SH-SY5Y (cell line): ENCODE measurements around the gene LYG1.
"Not testable (repeated sequence)": the region's sequence is repeated elsewhere in the genome, so short reads cannot be mapped to it uniquely, and the experiment has no call there.

Source experiments
- GATA2 ChIP-seq: IDR thresholded peaks from 2 replicates; pipeline ENCODE4 v1.6.1; 2011; ENCODE audit warnings: mild to moderate bottlenecking, low read depth, low read length
- GATA3 ChIP-seq: IDR thresholded peaks from 2 replicates; pipeline ENCODE4 v1.6.1; 2011; ENCODE audit warnings: low read depth, mild to moderate bottlenecking, low read length, moderate library complexity

The LYG1 gene

DNA sequence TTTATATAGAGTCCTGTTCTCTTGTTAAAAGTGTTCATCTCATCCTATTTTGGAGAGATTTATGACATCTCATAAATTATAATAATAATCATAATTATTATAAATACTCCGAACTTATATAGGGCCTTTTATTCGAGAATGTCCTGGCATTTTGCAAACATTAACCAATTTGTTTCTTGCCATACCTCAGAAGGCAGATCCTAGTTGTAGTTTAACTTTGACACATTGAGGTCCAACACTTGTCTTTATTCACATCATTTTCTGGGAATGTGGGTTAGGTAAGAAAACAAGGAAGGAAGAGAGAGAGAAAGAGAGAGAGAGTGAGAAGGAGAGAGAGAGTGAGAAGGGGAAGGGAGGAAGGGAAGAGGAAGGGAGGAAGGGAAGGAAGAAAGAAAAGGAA lies at the start of gene LYG1:
Gene LYG1 (minus strand): TSS at position 101 of the 400 bp plus-strand sequence. CDS start 5,527 bp downstream, outside the sequence.
- not testable (repeated sequence) for TF ChIP-seq GATA2, GATA3

DNA sequence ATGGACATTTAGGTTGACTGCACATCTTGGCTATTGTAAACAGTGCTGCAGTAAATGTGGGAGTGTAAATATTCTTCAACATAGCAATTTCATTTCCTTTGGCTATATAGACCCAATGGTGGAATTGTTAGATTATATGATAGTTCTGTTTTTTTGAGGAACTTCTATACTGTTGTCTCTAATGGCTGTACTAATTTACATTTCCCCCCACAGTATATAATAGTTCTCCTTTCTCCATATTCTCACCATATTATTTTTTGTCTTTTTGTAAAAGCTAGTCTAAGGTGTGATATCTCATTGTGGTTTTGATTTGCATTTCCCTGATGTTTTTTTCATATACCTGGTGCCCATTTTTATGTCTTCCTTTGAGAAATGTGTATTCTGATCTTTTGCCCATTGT lies 49.2 kb upstream of the LYG1 start:
- no peak for TF ChIP-seq GATA3
- TF ChIP-seq GATA2: no peak

DNA sequence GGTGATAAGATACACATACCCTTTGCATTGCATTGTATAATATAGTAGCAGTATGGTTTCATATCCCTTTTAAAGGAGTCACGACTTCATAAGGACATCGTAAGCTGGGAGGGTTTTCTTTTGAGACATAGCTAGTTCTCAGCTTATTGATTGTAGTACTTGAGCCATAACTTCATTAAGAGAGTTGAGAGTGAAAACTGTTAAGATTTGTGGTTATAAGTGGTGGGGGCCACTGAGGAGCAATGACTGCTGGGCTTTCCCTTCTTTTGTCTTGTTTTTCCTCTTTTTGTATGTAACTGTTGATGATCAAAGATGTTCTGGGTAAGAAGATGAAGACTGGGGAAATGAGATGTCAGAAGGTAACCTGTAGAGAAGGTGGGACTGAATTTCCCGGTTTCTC lies 47.2 kb upstream of the LYG1 start:
- TF ChIP-seq GATA2 (no peak), GATA3 (no peak)

GRCh38 chr2:99346218-99346617 lies 45.2 kb upstream of the LYG1 start:
- TF ChIP-seq GATA3: no peak

- no peak for TF ChIP-seq GATA3
These were observed 41.5 kb upstream of the LYG1 start for GRCh38 chr2:99342536-99342935.

GRCh38 chr2:99340669-99341236 lies 39.8 kb upstream of the LYG1 start:
- TF ChIP-seq GATA2 (no peak), GATA3 (no peak)

- no peak for TF ChIP-seq GATA2
These were observed 37.1 kb upstream of the LYG1 start for GRCh38 chr2:99338029-99338585.

GRCh38 chr2:99337113-99338028 lies 36.4 kb upstream of the LYG1 start, which contains the start of gene EIF5B:
EIF5B (plus strand) TSS chr2:99337389; CDS start chr2:99337555, 166 bp downstream.
- TF ChIP-seq GATA2 (no peak), GATA3 (no peak)

DNA sequence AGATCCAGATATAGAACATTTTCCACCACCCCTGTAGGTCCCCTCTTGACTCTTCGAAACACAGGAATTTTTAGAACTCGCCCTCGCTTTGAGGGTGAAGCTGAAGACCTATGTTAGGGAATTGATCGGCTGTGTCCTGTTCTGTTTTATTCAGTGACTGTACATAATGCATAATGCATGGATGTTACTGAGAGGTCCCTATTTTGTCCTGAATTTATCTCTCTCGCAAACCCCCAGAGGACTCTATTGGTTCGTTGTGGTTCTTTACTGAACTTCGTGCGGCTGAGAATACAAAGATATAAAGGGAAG lies 35.8 kb upstream of the LYG1 start:
- no peak for TF ChIP-seq GATA2
- TF ChIP-seq GATA3: no peak

GRCh38 chr2:99335911-99336803 lies 35.2 kb upstream of the LYG1 start, which contains the start of gene TXNDC9:
TXNDC9 (minus strand) TSS chr2:99336333; CDS start chr2:99333210, 3,123 bp downstream.
- TF ChIP-seq GATA2 (no peak), GATA3 (no peak)

GRCh38 chr2:99325384-99325783 lies 24.4 kb upstream of the LYG1 start:
- TF ChIP-seq GATA3 (no peak), GATA2 (no peak)

GRCh38 chr2:99317161-99317872 lies 16.3 kb upstream of the LYG1 start:
- no peak for TF ChIP-seq GATA2
- TF ChIP-seq GATA3: no peak

GRCh38 chr2:99299580-99299979 lies 1.4 kb downstream of the LYG1 start:
- no peak for TF ChIP-seq GATA3
- TF ChIP-seq GATA2: no peak
